AG04450 (cell line): ENCODE measurements around the gene TNXB. TPM values are rescaled to one million over a fixed set of nuclear protein-coding genes. Genes with fewer than 3 reads are reported as not detected.
"Not testable (repeated sequence)": the region's sequence is repeated elsewhere in the genome, so short reads cannot be mapped to it uniquely, and the experiment has no call there.

Source experiments
- CTCF ChIA-PET: fragments of 300-600, 350-600 bp; formaldehyde crosslinking; extraction: SDS; loops from one replicate; lab custom pipeline; 2022; ENCODE audit warnings: antibody characterized with exemption, inconsistent platforms; lab: Charles Lee
- POLR2A ChIA-PET: fragments of 350-600 bp; formaldehyde crosslinking; extraction: SDS; loops from one replicate; lab custom pipeline; 2021; ENCODE audit warnings: antibody characterized with exemption, inconsistent platforms; lab: Yijun Ruan, JAX
- DNase-seq: peaks from one replicate; pipeline ENCODE4 v3.0.0-alpha.2; 2011; ENCODE audit warnings: low read depth, low spot score
- H3K27ac ChIP-seq: one replicate; pipeline ENCODE4 v1.5.1; 2012; ENCODE audit warnings: low read depth, low read length, control low read depth
- H3K27me3 ChIP-seq: one replicate; pipeline ENCODE4 v1.6.0; 2012; ENCODE audit warnings: low read length; ENCODE audit not compliant: control insufficient read depth, insufficient read depth
- H3K4me3 ChIP-seq: 2 replicates; pipeline ENCODE4 v1.5.1; 2011; ENCODE audit warnings: mild to moderate bottlenecking, low read depth, low read length, control low read depth
- H3K9me3 ChIP-seq: 2 replicates; pipeline ENCODE4 v1.5.1; 2012; ENCODE audit warnings: low read length; ENCODE audit not compliant: control insufficient read depth, insufficient read depth
- CTCF ChIP-seq: IDR thresholded peaks from 2 replicates; pipeline ENCODE4 v1.5.1; 2011; ENCODE audit warnings: low read depth, low read length, control low read depth, inconsistent platforms
- polyA plus RNA-seq: library from polyadenylated mRNA; depleted of rRNA; stranded (reverse); fragments of >200 nt; gene quantifications from 2 replicates; pipeline ENCODE4 v1.2.3, GENCODE V29; 2011

TNXB gene
- polyA plus RNA-seq, 1 experiment, result 0.35 TPM

GRCh38 chr6:32056254-32056653 lies 52.9 kb downstream of the TNXB start:
- H3K9me3 ChIP-seq, result no peaks in the 10 kb centered on the region; the same call in 1 of the 2 replicates
- peaks cover 49% of the 10 kb centered on the region for H3K27me3 ChIP-seq
- no peak overlapping the region for H3K4me3 ChIP-seq
- ChIA-PET POLR2A (no interaction called here), CTCF (no interaction called here)
- no peak overlapping the region for H3K27ac ChIP-seq
- no peak for DNase-seq
- TF ChIP-seq CTCF, result no peak

- H3K27me3 ChIP-seq, result peaks cover 54% of the 10 kb centered on the region
- H3K27ac ChIP-seq, CTCF ChIA-PET, POLR2A ChIA-PET, H3K4me3 ChIP-seq, H3K9me3 ChIP-seq, DNase-seq: not testable (repeated sequence)
These were observed 53.4 kb downstream of the TNXB start for GRCh38 chr6:32055756-32056155.

GRCh38 chr6:32053314-32053713 lies 55.8 kb downstream of the TNXB start:
- peaks cover 49% of the 10 kb centered on the region for H3K27me3 ChIP-seq
- CTCF ChIA-PET, H3K4me3 ChIP-seq, POLR2A ChIA-PET, H3K27ac ChIP-seq, DNase-seq, H3K9me3 ChIP-seq: not testable (repeated sequence)

- peaks cover 47% of the 10 kb centered on the region for H3K27me3 ChIP-seq
- POLR2A ChIA-PET, H3K9me3 ChIP-seq, DNase-seq, H3K27ac ChIP-seq, H3K4me3 ChIP-seq, CTCF ChIA-PET: not testable (repeated sequence)
These were observed 56.5 kb downstream of the TNXB start for GRCh38 chr6:32052626-32053025.

- H3K4me3 ChIP-seq, result no peak overlapping the region
- peaks cover 39% of the 10 kb centered on the region for H3K27me3 ChIP-seq
- no peak overlapping the region for H3K27ac ChIP-seq
- TF ChIP-seq CTCF, result no peak
- DNase-seq, result no peak
- ChIA-PET CTCF (interaction anchor here (1.1 kb wide), 1 partner anchor 68 kb away, joined by 3 read pairs; no protein-coding TSS in a partner anchor), POLR2A (no interaction called here)
- no peaks in the 10 kb centered on the region; the same call in 1 of the 2 replicates for H3K9me3 ChIP-seq
These were observed 58.6 kb downstream of the TNXB start for GRCh38 chr6:32050562-32050961.

- H3K9me3 ChIP-seq, DNase-seq, CTCF ChIA-PET, POLR2A ChIA-PET, H3K27ac ChIP-seq, H3K4me3 ChIP-seq: not testable (repeated sequence)
- H3K27me3 ChIP-seq, result peaks cover 34% of the 10 kb centered on the region
These were observed 59.4 kb downstream of the TNXB start for GRCh38 chr6:32049736-32050135.

- DNase-seq, POLR2A ChIA-PET, H3K27ac ChIP-seq, H3K9me3 ChIP-seq, H3K4me3 ChIP-seq: not testable (repeated sequence)
- H3K27me3 ChIP-seq, result peaks cover 32% of the 10 kb centered on the region
- CTCF ChIA-PET, result interaction anchor here (0.9 to 1.1 kb wide), 2 partner anchors 13 to 29 kb away, joined by 3 to 4 read pairs; no protein-coding TSS in a partner anchor
These were observed 60.0 kb downstream of the TNXB start for GRCh38 chr6:32049149-32049548.
